Brain microvascular endothelial cell (primary cell): ENCODE measurements around the gene SLC40A1.

Experiments used
- DNase-seq: peaks from one replicate; pipeline ENCODE4 v3.0.0-alpha.2; 2020
- H3K27ac ChIP-seq: fragments of 250-450 bp; sonication (Bioruptor Pico); 2 replicates; pipeline ENCODE4 v1.5.1; 2020; ENCODE audit warnings: mild to moderate bottlenecking, moderate library complexity
- H3K27me3 ChIP-seq: fragments of 250-450 bp; sonication (Bioruptor Pico); replicated peaks from 2 replicates; pipeline ENCODE4 v1.5.1; 2020; ENCODE audit warnings: mild to moderate bottlenecking
- H3K36me3 ChIP-seq: fragments of 250-450 bp; sonication (Bioruptor Pico); replicated peaks from 2 replicates; pipeline ENCODE4 v1.5.1; 2020; ENCODE audit warnings: mild to moderate bottlenecking
- H3K4me3 ChIP-seq: 2 replicates; pipeline ENCODE4 v1.5.1; 2011; ENCODE audit warnings: low read depth, mild to moderate bottlenecking, control low read depth, low read length, moderate library complexity
- CTCF ChIP-seq: IDR thresholded peaks from 2 replicates; pipeline ENCODE4 v1.5.1; 2011; ENCODE audit warnings: low read depth, mild to moderate bottlenecking, moderate library complexity, low read length, control low read depth, inconsistent platforms; ENCODE audit errors: missing control alignments
- in situ Hi-C: cut with HindIII; loops from 2 replicates; pipeline ENCODE4 v1.10.0; 2017; ENCODE audit warnings: low sequenced_read_pairs, low pct_ligation_motif_present

The SLC40A1 gene

GRCh38 chr2:189555232-189555631, 25.4 kb downstream of the SLC40A1 start:
- no peaks in the 10 kb centered on the region for H3K27me3 ChIP-seq
- no peak overlapping the region for H3K4me3 ChIP-seq
- H3K27ac ChIP-seq, result no peak overlapping the region
- DNase-seq, result peak; percentile 36
- H3K36me3 ChIP-seq, result no peaks in the 10 kb centered on the region
- TF ChIP-seq CTCF, result no peak
- in situ Hi-C loops, result no loop called here

- H3K27me3 ChIP-seq, result no peaks in the 10 kb centered on the region
- no peak overlapping the region for H3K27ac ChIP-seq
- no peak overlapping the region for H3K4me3 ChIP-seq
- no peak for DNase-seq
- H3K36me3 ChIP-seq, result no peaks in the 10 kb centered on the region
- TF ChIP-seq CTCF, result no peak
- in situ Hi-C loops, result no loop called here
Measured at GRCh38 chr2:189553504-189554088, 27.0 kb downstream of the SLC40A1 start.

- no peak overlapping the region for H3K27ac ChIP-seq
- no peak for DNase-seq
- H3K4me3 ChIP-seq, result no peak overlapping the region
- no peaks in the 10 kb centered on the region for H3K36me3 ChIP-seq
- in situ Hi-C loops, result no loop called here
- no peak for TF ChIP-seq CTCF
- no peaks in the 10 kb centered on the region for H3K27me3 ChIP-seq
Measured at GRCh38 chr2:189552991-189553404, 27.6 kb downstream of the SLC40A1 start.

GRCh38 chr2:189552334-189552990, 28.1 kb downstream of the SLC40A1 start:
- DNase-seq, result peak; percentile 24
- Histone ChIP-seq H3K27ac (peak overlapping the region; percentile 51), H3K4me3 (no peak overlapping the region), H3K36me3 (no peaks in the 10 kb centered on the region), H3K27me3 (no peaks in the 10 kb centered on the region)
- TF ChIP-seq CTCF, result no peak
- in situ Hi-C loops, result no loop called here

GRCh38 chr2:189551808-189552207, 28.8 kb downstream of the SLC40A1 start:
- no peak overlapping the region for H3K4me3 ChIP-seq
- in situ Hi-C loops, result no loop called here
- no peak for TF ChIP-seq CTCF
- no peaks in the 10 kb centered on the region for H3K27me3 ChIP-seq
- peak overlapping the region; percentile 51 for H3K27ac ChIP-seq
- no peak for DNase-seq
- H3K36me3 ChIP-seq, result no peaks in the 10 kb centered on the region

- Histone ChIP-seq H3K36me3 (no peaks in the 10 kb centered on the region), H3K27ac (no peak overlapping the region), H3K4me3 (no peak overlapping the region), H3K27me3 (no peaks in the 10 kb centered on the region)
- no peak for TF ChIP-seq CTCF
- no peak for DNase-seq
- in situ Hi-C loops, result no loop called here
Measured at GRCh38 chr2:189549449-189549832, 31.1 kb downstream of the SLC40A1 start.
